GOT3 (cell line): ENCODE data around the gene SGPP2.

ENCODE experiments used
- DNase-seq: peaks from one replicate; lab custom pipeline; 2025; ENCODE audit warnings: mixed read lengths; lab: John Stamatoyannopoulos, UW

Gene SGPP2

GRCh38 chr2:222525811-222526210 is 101.5 kb downstream of the SGPP2 start:
- DNase-seq: no peak

- DNase-seq: no peak
Observed at GRCh38 chr2:222526480-222527277, 102.3 kb downstream of the SGPP2 start.

GRCh38 chr2:222532315-222532714 is 108.0 kb downstream of the SGPP2 start:
- DNase-seq: no peak

- no peak for DNase-seq
Observed at GRCh38 chr2:222535477-222535876, 111.1 kb downstream of the SGPP2 start.

- DNase-seq: no peak
Observed at GRCh38 chr2:222538535-222538934, 114.2 kb downstream of the SGPP2 start.

- no peak for DNase-seq
Observed at GRCh38 chr2:222544661-222545060, 120.3 kb downstream of the SGPP2 start.

- DNase-seq: no peak
Observed at GRCh38 chr2:222545823-222546795, 121.8 kb downstream of the SGPP2 start.

- DNase-seq: no peak
Observed at GRCh38 chr2:222547083-222547482, 122.7 kb downstream of the SGPP2 start.

GRCh38 chr2:222548992-222549391 is 124.6 kb downstream of the SGPP2 start:
- no peak for DNase-seq

- no peak for DNase-seq
Observed at GRCh38 chr2:222554517-222554916, 130.2 kb downstream of the SGPP2 start.

GRCh38 chr2:222561151-222561550 is 136.8 kb downstream of the SGPP2 start:
- DNase-seq: no peak

GRCh38 chr2:222561817-222562645 is 137.7 kb downstream of the SGPP2 start:
- DNase-seq: no peak

GRCh38 chr2:222563106-222563718 is 138.9 kb downstream of the SGPP2 start:
- no peak for DNase-seq

- no peak for DNase-seq
Observed at GRCh38 chr2:222563936-222564335, 139.6 kb downstream of the SGPP2 start.

GRCh38 chr2:222566229-222566628 is 141.9 kb downstream of the SGPP2 start:
- DNase-seq: no peak

- no peak for DNase-seq
Observed at GRCh38 chr2:222568865-222569264, 144.5 kb downstream of the SGPP2 start.

GRCh38 chr2:222569826-222570225 is 145.5 kb downstream of the SGPP2 start:
- DNase-seq: no peak

GRCh38 chr2:222572264-222572721 is 147.9 kb downstream of the SGPP2 start:
- DNase-seq: no peak

GRCh38 chr2:222572751-222573174 is 148.4 kb downstream of the SGPP2 start:
- no peak for DNase-seq

- no peak for DNase-seq
Observed at GRCh38 chr2:222575618-222576017, 151.3 kb downstream of the SGPP2 start.
